Neural progenitor cell (in vitro differentiated cells): ENCODE measurements around the gene PDE7B. TPM values are rescaled to one million over a fixed set of nuclear protein-coding genes. Genes with fewer than 3 reads are reported as not detected.

ENCODE experiments used
- DNase-seq: peaks from one replicate; pipeline ENCODE4 v3.0.0-alpha.2; 2016; ENCODE audit warnings: low spot score
- H2AFZ ChIP-seq: fragments of 200-600 bp; sonication (generic); replicated peaks from 2 replicates; pipeline ENCODE4 v1.6.1; 2016; ENCODE audit warnings: antibody characterized with exemption
- H3F3A ChIP-seq: fragments of 200-600 bp; sonication (generic); 2 replicates; pipeline ENCODE4 v1.6.1; 2016; ENCODE audit warnings: antibody characterized with exemption, low read depth
- H3K27ac ChIP-seq: fragments of 200-600 bp; sonication (generic); 2 replicates; pipeline ENCODE4 v1.5.1; 2016; ENCODE audit warnings: mild to moderate bottlenecking
- H3K27me3 ChIP-seq: fragments of 200-600 bp; sonication (generic); 2 replicates; pipeline ENCODE4 v1.6.1; 2016; ENCODE audit warnings: mild to moderate bottlenecking, moderate library complexity
- H3K36me3 ChIP-seq: fragments of 200-600 bp; sonication (generic); 2 replicates; pipeline ENCODE4 v1.5.1; 2016
- H3K4me1 ChIP-seq: fragments of 200-600 bp; sonication (generic); 2 replicates; pipeline ENCODE4 v1.6.1; 2016; ENCODE audit warnings: mixed run types
- H3K4me2 ChIP-seq: fragments of 200-600 bp; sonication (generic); 2 replicates; pipeline ENCODE4 v1.6.1; 2016
- H3K4me3 ChIP-seq: fragments of 200-600 bp; sonication (generic); 2 replicates; pipeline ENCODE4 v1.5.1; 2016
- H3K79me2 ChIP-seq: fragments of 200-600 bp; sonication (generic); 2 replicates; pipeline ENCODE4 v1.6.1; 2016; ENCODE audit warnings: low read depth
- H3K9ac ChIP-seq: fragments of 200-600 bp; sonication (generic); 2 replicates; pipeline ENCODE4 v1.6.1; 2016
- H3K9me3 ChIP-seq: fragments of 200-600 bp; sonication (generic); 2 replicates; pipeline ENCODE4 v1.5.1; 2016; ENCODE audit warnings: low read depth
- H4K20me1 ChIP-seq: fragments of 200-600 bp; sonication (generic); 2 replicates; pipeline ENCODE4 v1.6.1; 2016; ENCODE audit warnings: low read depth
- H3K27ac Mint-ChIP-seq: 3 replicates; pipeline ENCODE4 v1.8.0; 2021; ENCODE audit warnings: mixed read lengths
- H3K27me3 Mint-ChIP-seq: 2 replicates; pipeline ENCODE4 v1.8.0; 2022; ENCODE audit warnings: low read depth, mild to moderate bottlenecking, inconsistent platforms, moderate library complexity, mixed read lengths; ENCODE audit not compliant: insufficient read depth
- H3K36me3 Mint-ChIP-seq: 3 replicates; pipeline ENCODE4 v1.8.0; 2021; ENCODE audit warnings: mixed read lengths
- H3K4me1 Mint-ChIP-seq: 3 replicates; pipeline ENCODE4 v1.8.0; 2021; ENCODE audit warnings: mixed read lengths
- H3K4me3 Mint-ChIP-seq: 3 replicates; pipeline ENCODE4 v1.8.0; 2021; ENCODE audit warnings: mild to moderate bottlenecking, moderate library complexity, mixed read lengths
- H3K9me3 Mint-ChIP-seq: 3 replicates; pipeline ENCODE4 v1.8.0; 2020; ENCODE audit warnings: mixed read lengths
- EZH2 ChIP-seq: fragments of 200-600 bp; sonication (generic); IDR thresholded peaks from 2 replicates; pipeline ENCODE4 v1.6.1; 2017; ENCODE audit warnings: antibody characterized with exemption, mild to moderate bottlenecking, moderate library complexity
- EZH2phosphoT487 ChIP-seq: fragments of 200-600 bp; sonication (generic); IDR thresholded peaks from 2 replicates; pipeline ENCODE4 v1.6.1; 2017; ENCODE audit warnings: antibody characterized with exemption
- total RNA-seq: library from RNA; depleted of rRNA; stranded (reverse); fragments of >200 nt; gene quantifications from 2 replicates; pipeline ENCODE4 v1.2.3, GENCODE V29; 2015; ENCODE audit warnings: low replicate concordance
- TF ChIP-seq, protein P1 (sequence below): fragments of 200-600 bp; sonication (generic); IDR thresholded peaks from 2 replicates; pipeline ENCODE4 v1.5.1; 2017; ENCODE audit warnings: antibody characterized with exemption, mild to moderate bottlenecking

Gene PDE7B
- total RNA-seq, 1 donor from 2014 or later = 0.04 TPM

GRCh38 chr6:135888818-135889217 lies 37.3 kb downstream of the PDE7B start:
- no peaks in the 10 kb centered on the region for H3F3A ChIP-seq
- no peaks in the 10 kb centered on the region for H3K79me2 ChIP-seq
- no peak overlapping the region for H3K4me3 ChIP-seq
- no peaks in the 10 kb centered on the region for H3K27me3 Mint-ChIP-seq
- no peaks in the 10 kb centered on the region for H3K4me1 Mint-ChIP-seq
- H3K9me3 Mint-ChIP-seq = no peaks in the 10 kb centered on the region
- H3K36me3 Mint-ChIP-seq = no peaks in the 10 kb centered on the region
- DNase-seq = no peak
- H2AFZ ChIP-seq = no peak overlapping the region
- no peaks in the 10 kb centered on the region for H3K27me3 ChIP-seq
- H3K36me3 ChIP-seq = no peaks in the 10 kb centered on the region
- no peaks in the 10 kb centered on the region for H4K20me1 ChIP-seq
- no peak overlapping the region for H3K27ac ChIP-seq
- H3K27ac Mint-ChIP-seq = no peak overlapping the region
- H3K9me3 ChIP-seq = no peaks in the 10 kb centered on the region
- H3K4me2 ChIP-seq = no peak overlapping the region
- H3K4me3 Mint-ChIP-seq = no peak overlapping the region
- no peak overlapping the region for H3K9ac ChIP-seq
- TF ChIP-seq EZH2phosphoT487 (no peak), EZH2 (no peak)
- TF ChIP-seq, protein P1, sequence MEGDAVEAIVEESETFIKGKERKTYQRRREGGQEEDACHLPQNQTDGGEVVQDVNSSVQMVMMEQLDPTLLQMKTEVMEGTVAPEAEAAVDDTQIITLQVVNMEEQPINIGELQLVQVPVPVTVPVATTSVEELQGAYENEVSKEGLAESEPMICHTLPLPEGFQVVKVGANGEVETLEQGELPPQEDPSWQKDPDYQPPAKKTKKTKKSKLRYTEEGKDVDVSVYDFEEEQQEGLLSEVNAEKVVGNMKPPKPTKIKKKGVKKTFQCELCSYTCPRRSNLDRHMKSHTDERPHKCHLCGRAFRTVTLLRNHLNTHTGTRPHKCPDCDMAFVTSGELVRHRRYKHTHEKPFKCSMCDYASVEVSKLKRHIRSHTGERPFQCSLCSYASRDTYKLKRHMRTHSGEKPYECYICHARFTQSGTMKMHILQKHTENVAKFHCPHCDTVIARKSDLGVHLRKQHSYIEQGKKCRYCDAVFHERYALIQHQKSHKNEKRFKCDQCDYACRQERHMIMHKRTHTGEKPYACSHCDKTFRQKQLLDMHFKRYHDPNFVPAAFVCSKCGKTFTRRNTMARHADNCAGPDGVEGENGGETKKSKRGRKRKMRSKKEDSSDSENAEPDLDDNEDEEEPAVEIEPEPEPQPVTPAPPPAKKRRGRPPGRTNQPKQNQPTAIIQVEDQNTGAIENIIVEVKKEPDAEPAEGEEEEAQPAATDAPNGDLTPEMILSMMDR = no peak
- H3K4me1 ChIP-seq = no peaks in the 10 kb centered on the region

DNA sequence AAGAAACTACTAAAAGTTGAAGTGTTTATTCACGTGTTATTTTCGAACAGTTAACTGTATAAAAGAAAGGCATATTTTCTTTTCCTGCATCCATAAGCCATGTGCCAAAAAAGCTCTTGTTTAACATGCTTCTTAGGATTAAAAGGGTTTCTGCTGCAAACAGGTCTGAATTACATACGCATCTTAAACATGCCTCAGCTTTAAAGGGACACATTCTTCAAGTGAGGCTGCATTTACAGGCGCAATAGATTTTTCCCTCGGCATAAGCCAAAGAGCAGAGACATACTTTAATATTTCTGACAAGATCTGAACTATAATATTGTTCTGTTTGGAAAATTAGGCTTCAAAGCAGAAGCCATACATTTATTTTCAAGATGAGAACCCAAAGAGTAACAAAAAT lies 39.4 kb downstream of the PDE7B start:
- Mint-ChIP-seq H3K4me3 (no peak overlapping the region), H3K9me3 (no peaks in the 10 kb centered on the region), H3K4me1 (no peaks in the 10 kb centered on the region), H3K36me3 (no peaks in the 10 kb centered on the region), H3K27ac (no peak overlapping the region), H3K27me3 (no peaks in the 10 kb centered on the region)
- Histone ChIP-seq H3K4me2 (no peak overlapping the region), H3K9ac (no peak overlapping the region), H3K4me1 (no peaks in the 10 kb centered on the region), H4K20me1 (no peaks in the 10 kb centered on the region), H3K36me3 (no peaks in the 10 kb centered on the region), H3K9me3 (no peaks in the 10 kb centered on the region), H3F3A (no peaks in the 10 kb centered on the region), H3K4me3 (no peak overlapping the region), H3K79me2 (no peaks in the 10 kb centered on the region), H3K27me3 (no peaks in the 10 kb centered on the region), H3K27ac (no peak overlapping the region), H2AFZ (no peak overlapping the region)
- no peak for DNase-seq
- TF ChIP-seq, protein P1 = no peak
- TF ChIP-seq EZH2 (no peak), EZH2phosphoT487 (no peak)

GRCh38 chr6:135891710-135892109 lies 40.2 kb downstream of the PDE7B start:
- no peak overlapping the region for H3K27ac ChIP-seq
- no peaks in the 10 kb centered on the region for H3K27me3 Mint-ChIP-seq
- no peaks in the 10 kb centered on the region for H3F3A ChIP-seq

More at GRCh38 chr6:135891710-135892109, 40.2 kb downstream of the PDE7B start:
- Histone ChIP-seq H4K20me1 (no peaks in the 10 kb centered on the region), H3K79me2 (no peaks in the 10 kb centered on the region), H3K27me3 (no peaks in the 10 kb centered on the region), H3K4me3 (no peak overlapping the region), H3K4me1 (no peaks in the 10 kb centered on the region), H3K4me2 (no peak overlapping the region), H2AFZ (no peak overlapping the region), H3K9me3 (no peaks in the 10 kb centered on the region), H3K9ac (no peak overlapping the region), H3K36me3 (no peaks in the 10 kb centered on the region)
- TF ChIP-seq EZH2 = no peak
- no peak for TF ChIP-seq EZH2phosphoT487
- TF ChIP-seq, protein P1 = no peak
- no peak overlapping the region for H3K4me3 Mint-ChIP-seq
- no peak overlapping the region for H3K27ac Mint-ChIP-seq
- H3K36me3 Mint-ChIP-seq = no peaks in the 10 kb centered on the region
- H3K9me3 Mint-ChIP-seq = no peaks in the 10 kb centered on the region
- no peak for DNase-seq
- no peaks in the 10 kb centered on the region for H3K4me1 Mint-ChIP-seq
